ENCODE data around the gene NEBL.

The NEBL gene

DNA sequence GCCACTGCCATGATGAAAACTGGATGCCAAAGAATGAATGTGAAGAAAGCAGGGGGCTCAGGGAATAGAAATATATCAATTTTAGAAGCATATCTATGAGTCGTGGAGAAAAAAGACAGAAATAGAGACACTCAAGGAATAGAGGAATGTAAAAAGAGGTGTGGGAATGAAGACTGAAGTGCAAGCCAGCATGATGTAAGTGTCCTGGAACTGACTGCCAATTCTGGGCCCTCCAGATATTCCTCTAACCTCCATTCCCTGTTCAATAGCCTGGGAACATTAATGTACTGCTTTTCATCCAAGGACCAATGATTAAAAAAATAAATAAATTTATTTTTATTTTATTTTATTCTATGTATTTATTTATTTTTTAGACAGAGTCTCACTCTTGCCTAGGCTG is 40.6 kb downstream of the NEBL start:
- no peak for DNase-seq

DNA sequence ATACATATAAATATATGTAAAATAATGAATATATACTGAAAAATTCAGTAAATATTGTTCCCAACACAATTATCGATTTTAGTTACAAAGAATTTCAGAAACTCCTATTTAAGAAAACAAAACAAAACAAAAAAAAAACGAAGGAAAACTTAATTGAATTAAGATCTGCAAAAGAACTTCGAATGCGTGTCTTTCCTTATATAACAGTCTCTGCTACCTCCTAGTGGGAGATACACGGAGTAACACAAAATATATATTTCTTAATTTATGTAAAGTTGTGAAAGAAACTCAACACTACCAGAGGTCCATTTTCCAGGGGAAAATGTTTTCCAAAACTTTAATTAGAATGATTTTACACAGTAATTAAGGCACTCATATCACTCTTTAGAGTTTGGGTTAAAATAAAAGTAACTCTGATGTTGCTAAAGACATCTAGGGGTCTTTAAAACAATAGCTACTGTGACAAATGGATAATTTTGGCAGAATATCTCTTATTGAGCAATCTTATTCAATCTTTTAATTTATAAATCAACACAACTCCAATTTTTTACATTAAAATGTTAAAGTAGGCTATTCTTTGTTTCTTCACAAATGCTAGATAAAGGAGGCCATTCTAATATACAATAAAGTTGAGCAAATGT is 41.6 kb downstream of the NEBL start:
- no peak for DNase-seq

DNA sequence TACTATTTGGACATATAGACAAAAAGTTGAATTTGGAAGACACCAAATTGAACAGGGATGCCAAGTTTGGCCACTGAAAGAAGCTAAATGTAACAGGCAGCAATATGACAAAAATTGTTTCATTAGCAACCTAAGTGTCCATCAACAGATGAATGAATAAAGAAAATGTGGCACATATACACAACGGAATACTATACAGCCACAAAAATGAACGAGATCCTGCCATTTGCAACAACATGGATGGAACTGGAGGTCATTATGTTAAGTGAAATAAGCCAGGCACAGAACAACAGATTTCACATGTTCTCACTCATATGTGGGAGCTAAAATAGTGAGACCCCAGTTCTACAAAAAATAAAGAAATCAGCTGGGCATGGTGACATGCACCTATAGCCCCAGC is 43.8 kb downstream of the NEBL start:
- no peak for DNase-seq

- no peak for DNase-seq
Observed at GRCh38 chr10:20852303-20852702, 44.8 kb downstream of the NEBL start.

DNA sequence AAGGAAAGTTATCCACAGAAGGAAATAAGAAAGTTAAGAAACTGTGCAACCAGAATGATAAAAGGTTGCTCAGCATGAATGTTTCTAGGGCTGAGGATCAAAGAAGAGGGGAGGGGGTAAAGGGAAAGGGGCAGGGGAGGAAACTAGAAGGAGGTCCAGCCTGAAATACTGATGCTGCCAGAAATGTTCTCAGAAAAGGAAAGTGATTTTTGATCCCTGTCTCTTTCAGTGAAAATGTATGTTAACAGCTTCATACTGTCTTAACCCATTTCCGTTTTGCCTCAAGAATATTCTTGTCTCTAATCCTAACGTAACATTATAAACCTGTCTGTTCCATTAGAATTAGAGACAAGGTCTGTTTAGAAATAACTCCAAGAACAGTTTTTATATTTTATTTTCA is 49.6 kb downstream of the NEBL start:
- DNase-seq: no peak

DNA sequence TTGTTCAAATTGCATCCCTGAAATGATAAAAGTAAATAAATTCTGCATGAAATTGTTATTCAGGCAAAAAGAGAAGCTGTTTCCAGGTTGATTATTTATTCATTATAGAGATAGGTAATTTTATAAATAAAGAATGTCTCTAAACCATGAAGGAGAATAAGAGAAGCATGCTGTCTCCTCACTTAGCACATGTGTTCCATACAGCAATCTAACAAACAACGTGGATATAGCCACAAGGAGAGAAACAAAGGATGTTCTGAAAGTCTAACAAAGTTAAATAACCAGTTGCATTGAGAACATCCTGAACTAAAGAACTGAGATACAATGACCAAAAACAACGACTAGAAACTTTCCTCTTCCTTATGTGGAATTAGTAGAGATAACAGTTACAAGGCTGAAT is 50.8 kb downstream of the NEBL start:
- no peak for DNase-seq

- DNase-seq: no peak
Observed at GRCh38 chr10:20841419-20841818, 55.7 kb downstream of the NEBL start.

DNA sequence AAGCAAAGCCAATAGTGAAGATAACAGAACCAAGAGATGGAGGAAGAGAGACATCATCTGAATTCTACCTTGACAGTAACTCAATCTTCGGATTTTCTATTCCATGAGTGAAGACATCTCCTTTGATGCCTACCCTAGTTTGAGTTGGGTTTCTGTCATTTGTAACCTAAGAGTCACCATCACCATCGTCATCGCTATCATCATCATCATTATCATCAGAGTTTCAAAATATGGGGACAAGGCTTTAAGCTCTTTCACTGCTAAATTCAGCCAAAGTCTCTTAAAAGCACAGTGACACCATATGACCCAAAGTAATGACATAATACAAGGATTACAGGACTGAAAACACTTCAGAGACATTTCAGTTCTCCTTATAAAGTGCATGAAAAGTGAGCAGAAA is 57.2 kb downstream of the NEBL start:
- DNase-seq: no peak

DNA sequence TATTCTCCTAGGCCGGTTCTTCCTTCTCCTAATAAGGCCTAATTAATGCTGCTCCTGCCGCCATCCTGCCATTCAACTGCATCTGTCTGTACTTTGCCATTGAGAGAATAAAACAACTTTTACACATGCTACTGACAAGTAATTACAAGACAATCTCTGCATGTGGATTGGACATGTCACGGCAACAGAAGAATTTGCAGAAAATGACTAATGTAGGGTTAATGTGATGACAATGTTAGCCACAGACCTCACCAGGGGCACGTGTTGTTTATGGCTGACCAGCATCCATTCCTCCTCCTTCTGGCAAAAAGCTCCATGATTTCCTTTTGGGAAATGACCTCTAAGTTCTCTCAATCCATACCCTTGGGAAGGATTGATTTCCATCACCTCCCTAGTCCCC is 58.0 kb downstream of the NEBL start:
- no peak for DNase-seq

GRCh38 chr10:20836401-20836800 is 60.7 kb downstream of the NEBL start:
- DNase-seq: no peak

DNA sequence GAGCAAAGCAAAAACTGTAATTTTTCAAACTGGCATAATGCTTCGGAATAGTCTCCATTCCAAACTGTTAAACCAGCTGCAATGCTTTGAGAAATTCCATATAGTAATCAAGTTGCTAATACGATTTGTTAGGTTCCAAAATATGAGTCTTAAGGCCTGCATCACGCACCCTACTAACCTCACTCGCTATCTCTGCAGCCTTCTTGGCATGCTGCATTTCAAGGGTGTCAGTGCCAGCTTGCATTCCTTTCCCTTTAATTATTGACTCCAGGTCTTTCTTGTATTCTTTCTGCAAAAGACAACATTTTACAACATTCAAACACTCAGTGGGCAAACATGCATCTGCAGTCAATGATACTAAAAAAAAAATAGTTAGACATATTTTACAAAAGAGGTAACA is 61.8 kb downstream of the NEBL start:
- DNase-seq: no peak

DNA sequence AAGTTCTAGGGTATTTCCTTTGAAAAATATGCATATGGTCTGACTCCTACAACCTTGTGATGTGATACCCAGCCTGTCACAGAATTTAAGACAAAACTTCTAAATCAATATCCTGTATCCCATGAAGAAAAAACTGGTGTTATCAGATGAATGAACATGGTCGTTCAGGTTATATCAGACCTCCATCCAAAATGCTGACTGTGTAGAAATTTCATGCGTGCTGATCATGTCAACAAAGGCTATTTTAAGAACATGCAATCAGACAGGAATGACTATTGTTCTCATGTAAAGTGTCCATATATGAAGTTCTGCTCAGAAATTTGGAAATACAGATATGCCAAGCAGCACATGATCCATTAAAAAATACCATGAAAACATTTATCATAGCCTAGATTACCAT is 62.3 kb downstream of the NEBL start:
- no peak for DNase-seq

- DNase-seq: no peak
Observed at GRCh38 chr10:20822825-20823224, 74.3 kb downstream of the NEBL start.

DNA sequence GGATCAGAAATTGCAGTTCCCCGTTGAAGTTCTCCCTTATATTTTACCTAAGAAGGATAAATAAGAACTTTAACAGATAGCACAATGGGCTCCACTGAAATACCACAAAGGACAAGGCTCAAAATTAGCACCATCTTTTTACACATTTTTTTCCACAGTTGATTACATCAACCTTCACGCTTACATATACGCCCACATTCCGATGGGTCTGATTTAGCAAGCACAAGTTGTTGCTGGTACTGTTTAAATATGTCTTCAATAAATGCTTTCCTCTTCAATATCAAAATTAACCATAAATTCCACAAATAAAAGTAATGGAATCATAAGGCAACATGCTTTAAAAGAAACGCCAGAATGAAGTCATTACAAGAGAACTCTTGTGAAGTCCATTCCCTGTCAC is 79.5 kb downstream of the NEBL start:
- no peak for DNase-seq

GRCh38 chr10:20817116-20817515 is 80.0 kb downstream of the NEBL start:
- no peak for DNase-seq

DNA sequence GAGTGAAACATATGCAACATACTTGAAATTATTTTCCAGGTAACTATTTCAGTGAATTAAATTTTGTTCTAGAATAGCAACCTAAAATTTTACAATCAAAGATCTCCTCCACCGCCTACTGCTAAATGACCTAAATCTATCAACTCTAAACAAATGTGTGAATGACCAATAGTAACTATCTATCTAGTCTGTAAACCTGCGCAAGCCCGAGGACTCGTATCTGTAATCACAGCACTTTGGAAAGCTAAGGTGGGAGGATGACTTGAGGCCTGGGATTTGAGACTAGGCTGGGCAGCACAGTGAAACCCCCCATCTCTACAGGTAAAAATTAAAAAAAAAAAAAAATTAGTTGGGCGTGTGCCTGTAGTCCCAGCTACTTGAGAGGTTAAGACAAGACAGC is 83.0 kb downstream of the NEBL start:
- no peak for DNase-seq

DNA sequence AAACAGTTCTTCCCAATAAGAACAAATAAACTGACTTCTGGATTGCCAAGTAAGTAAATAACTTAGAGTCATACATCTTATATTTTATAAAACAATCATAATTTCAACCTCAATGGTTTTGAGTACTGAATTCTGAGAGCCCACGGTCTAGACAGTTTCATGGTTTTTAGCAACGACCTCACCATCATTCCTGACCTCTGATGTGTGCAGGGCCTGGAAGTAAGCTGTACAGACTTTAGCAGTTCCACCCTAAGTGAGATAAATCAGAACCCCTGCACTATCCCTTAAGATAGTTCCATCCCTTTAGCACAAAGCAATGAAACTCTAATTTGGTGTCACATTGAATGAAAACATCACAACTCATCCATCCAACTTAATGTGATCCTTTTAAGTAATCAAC is 86.0 kb downstream of the NEBL start:
- DNase-seq: no peak

- DNase-seq: no peak
Observed at GRCh38 chr10:20809631-20810030, 87.5 kb downstream of the NEBL start.

- DNase-seq: no peak
Observed at GRCh38 chr10:20806487-20806886, 90.6 kb downstream of the NEBL start.

GRCh38 chr10:20797290-20797689 is 99.8 kb downstream of the NEBL start:
- DNase-seq: no peak

GRCh38 chr10:20795391-20795790 is 101.7 kb downstream of the NEBL start:
- no peak for DNase-seq

DNA sequence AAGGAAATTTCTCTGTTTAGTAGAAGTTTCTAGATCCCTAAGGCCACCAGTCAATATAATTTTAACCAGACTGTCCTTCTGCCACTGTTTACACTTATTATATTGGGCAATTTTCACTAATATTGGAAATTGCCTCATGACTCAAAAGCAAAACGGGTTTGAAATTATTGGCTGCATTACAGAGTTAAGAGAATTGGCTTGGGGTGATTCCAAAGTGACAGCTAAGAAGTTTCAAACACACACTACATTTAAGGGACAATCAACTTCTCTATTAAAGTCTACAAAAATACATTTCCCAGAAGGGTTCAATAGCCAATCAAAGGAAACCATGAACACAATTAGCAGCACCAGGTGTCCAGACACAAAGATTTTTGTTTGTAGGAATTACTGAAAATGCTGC is 111.9 kb downstream of the NEBL start:
- DNase-seq: no peak

DNA sequence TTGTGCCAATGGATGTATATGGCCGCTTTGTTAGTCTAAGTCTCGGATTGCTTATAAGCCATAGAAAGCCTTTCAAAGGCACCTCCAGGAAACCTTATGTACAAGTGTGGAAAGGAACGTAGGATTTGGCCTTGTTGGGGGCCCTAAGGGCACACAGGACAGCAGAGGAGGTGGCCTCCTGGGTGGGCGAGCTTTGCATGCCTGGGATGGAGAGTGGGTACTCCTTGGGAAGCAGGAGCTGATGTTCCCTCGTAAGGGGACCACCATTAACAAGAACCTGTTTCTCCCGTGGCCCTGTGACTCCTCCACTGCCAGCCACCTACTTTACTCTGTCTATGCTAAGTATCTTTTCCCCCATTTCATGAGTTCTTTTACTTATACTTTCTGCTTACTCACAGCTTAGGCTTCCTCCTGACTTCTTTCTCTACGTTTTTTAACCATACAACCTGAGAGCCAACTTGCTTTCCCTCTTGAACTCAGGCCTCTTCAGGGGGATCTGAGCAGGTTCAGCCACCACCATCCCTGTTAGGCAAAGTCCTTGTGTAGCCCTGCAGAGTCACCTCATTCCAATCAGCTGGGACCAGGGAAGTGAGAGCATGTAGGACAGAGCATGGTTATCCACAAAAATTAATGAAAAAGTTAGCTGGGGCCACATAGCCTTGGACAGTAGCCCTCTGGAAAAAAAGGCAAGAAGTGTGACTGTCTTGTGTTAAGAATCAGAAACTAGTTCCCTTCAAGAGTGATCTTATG is 118.9 kb downstream of the NEBL start:
- no peak for DNase-seq

DNA sequence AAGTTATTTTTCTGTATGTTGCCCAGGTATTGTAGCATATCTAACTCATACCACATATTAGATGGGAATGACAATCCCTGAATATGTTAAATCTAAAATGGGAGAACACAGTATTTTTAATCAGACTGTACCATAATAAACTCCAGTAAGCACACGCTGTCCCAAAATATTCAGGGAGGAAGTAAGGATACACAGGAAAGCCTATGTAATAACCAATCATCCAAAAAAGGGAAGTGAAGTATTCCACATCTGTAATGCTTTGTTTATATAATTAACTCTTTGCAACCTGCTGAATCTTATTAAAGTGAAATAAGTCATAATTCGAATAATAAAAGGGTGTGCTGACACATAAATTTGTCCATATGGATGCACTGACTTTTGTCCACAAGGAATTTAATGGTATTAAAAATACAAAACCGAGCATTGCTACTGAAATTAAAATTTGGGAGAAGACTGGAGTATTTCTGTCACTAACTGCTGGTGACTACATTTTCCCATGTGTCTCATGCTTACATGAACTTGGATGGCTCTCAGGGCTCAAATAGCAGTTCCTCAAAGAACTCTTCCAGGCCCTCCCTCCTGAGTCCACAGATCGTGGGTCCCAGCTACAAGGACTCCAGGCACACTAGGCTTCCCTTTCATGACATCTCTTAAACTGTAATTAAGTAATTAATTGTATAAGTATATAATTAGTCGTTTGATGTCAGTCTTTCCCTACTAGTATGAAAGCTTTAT is 120.6 kb downstream of the NEBL start:
- DNase-seq: no peak

All from COR-L47 (cell line).